OCI-LY3 (cell line): ENCODE measurements around the gene FAM222B.

ENCODE experiments used
- EZH2phosphoT487 ChIP-seq: fragments of 200-600 bp; shearing (Covaris generic); IDR thresholded peaks from 2 replicates; pipeline ENCODE4 v1.6.1; 2018; ENCODE audit warnings: antibody characterized with exemption, mixed run types, low read depth
- TF ChIP-seq, protein P1 (sequence below): fragments of 200-600, 300-600 bp; sonication (generic); IDR thresholded peaks from 2 replicates; pipeline ENCODE4 v1.5.1; 2014; ENCODE audit warnings: antibody characterized with exemption, low read length, low read depth

DNA sequence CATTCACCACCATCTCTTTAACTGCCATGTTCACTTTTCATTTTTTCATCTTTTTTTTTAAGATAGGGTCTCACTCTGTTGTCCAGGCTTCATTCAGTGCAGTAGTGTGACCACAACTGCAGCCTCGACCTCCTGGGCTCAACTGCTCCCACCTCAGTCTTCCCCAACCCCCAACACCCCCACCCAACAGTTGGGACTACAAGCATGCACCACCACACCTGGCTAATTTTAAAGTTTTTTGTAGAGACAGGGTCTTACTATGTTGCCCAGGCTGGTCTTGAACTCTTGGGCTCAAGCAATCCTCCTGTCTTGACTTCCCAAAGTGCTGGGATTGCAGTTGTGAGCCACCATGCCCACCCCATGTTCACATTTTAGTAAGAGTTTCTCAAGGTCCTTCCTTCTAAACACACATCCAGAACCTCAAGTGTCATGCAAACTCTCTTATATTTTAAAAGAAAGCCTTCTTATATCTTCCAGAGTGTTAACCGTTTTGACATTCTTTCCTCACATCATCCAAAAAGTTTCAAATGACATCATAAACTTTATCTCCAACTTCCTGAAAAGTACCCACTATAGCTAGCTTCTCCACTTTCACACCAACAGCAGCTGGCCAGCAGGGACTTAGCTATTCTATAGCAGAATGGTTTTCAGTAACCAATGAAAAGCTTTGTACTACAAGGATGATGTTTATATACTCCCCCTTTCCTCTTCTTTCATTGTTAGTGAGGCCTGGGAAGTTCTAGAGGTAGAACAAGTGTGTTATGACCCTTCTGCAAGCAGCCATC, 49.5 kb downstream of the FAM222B start:
- TF ChIP-seq, protein P1, sequence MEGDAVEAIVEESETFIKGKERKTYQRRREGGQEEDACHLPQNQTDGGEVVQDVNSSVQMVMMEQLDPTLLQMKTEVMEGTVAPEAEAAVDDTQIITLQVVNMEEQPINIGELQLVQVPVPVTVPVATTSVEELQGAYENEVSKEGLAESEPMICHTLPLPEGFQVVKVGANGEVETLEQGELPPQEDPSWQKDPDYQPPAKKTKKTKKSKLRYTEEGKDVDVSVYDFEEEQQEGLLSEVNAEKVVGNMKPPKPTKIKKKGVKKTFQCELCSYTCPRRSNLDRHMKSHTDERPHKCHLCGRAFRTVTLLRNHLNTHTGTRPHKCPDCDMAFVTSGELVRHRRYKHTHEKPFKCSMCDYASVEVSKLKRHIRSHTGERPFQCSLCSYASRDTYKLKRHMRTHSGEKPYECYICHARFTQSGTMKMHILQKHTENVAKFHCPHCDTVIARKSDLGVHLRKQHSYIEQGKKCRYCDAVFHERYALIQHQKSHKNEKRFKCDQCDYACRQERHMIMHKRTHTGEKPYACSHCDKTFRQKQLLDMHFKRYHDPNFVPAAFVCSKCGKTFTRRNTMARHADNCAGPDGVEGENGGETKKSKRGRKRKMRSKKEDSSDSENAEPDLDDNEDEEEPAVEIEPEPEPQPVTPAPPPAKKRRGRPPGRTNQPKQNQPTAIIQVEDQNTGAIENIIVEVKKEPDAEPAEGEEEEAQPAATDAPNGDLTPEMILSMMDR = no peak
- no peak for TF ChIP-seq EZH2phosphoT487
